ENCODE data around the gene SCRN3. TPM values are rescaled to one million over a fixed set of nuclear protein-coding genes. Genes with fewer than 3 reads are reported as not detected.
"Not testable (repeated sequence)": the region's sequence is repeated elsewhere in the genome, so short reads cannot be mapped to it uniquely, and the experiment has no call there.

Gene SCRN3
- 14.1 and 18.9 TPM in 2 replicates for total RNA-seq

GRCh38 chr2:174395284-174395968, at the start of gene SCRN3:
TSS of gene SCRN3 (plus strand) at chr2:174395730. CDS start at chr2:174398284, 2,554 bp downstream.
- intact Hi-C loops (cut with micrococcal nuclease): loop anchor here (2.0 to 10.0 kb wide), 5 partner anchors 43 to 433 kb away; partner anchors contain the start of genes GPR155 and OLA1

GRCh38 chr2:174350018-174350417, 45.5 kb upstream of the SCRN3 start:
- intact Hi-C loops (cut with micrococcal nuclease): no loop called here

GRCh38 chr2:174350593-174351181, 44.8 kb upstream of the SCRN3 start:
- intact Hi-C loops (cut with micrococcal nuclease): no loop called here

- intact Hi-C loops (cut with micrococcal nuclease): loop anchor here (2.0 kb wide), 1 partner anchor 42 kb away; the partner anchor contains the start of gene SCRN3
Observed at GRCh38 chr2:174353004-174353403, 42.5 kb upstream of the SCRN3 start.

- intact Hi-C loops (cut with micrococcal nuclease): no loop called here
Observed at GRCh38 chr2:174356347-174356746, 39.2 kb upstream of the SCRN3 start.

DNA sequence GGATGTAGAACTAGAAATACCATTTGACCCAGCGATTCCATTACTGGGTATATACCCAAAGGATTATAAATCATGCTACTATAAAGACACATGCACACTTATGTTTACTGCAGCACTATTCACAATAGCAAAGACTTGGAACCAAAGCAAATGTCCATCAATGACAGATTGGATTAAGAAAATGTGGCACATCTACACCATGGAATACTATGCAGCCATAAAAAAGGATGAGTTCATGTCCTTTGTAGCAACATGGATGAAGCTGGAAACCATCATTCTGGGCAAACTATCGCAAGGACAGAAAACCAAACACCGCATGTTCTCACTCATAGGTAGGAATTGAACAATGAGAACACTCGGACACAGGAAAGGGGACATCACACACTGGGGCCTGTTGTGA, 35.9 kb upstream of the SCRN3 start:
- intact Hi-C loops (cut with micrococcal nuclease): not testable (repeated sequence)

GRCh38 chr2:174362949-174363348, 32.6 kb upstream of the SCRN3 start:
- intact Hi-C loops (cut with micrococcal nuclease): no loop called here

DNA sequence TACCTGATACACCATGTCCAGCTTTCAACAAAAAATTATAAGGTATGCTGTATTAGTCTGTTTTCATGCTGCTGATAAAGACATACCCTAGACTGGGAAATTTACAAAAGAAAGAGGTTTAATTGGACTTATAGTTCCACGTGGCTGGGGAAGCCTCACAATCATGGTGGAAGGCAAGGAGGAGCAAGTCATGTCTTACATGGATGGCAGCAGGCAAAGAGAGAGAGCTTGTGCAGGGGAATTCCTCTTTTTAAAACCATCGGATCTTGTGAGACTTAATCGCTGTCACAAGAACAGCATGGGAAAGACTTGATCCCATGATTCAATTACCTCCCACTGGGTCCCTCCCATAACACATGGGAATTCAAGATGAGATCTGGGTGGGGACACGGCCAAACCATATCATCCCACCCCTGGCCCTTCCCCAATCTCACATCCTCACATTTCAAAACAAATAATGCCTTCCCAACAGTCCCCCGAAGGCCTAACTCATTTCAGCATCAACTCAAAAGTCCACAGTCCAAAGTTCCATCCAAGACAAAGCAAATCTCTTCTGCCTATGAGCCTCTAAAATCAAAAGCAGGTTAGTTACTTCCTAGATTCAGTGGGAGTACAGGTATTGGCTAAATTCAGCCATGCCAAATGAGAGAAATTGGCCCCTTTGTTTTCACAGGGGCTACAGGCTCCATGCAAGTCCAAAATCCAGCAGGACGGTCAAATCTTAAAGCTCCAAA, 31.9 kb upstream of the SCRN3 start:
- intact Hi-C loops (cut with micrococcal nuclease): not testable (repeated sequence)

GRCh38 chr2:174364628-174365027, 30.9 kb upstream of the SCRN3 start:
- intact Hi-C loops (cut with micrococcal nuclease): no loop called here

DNA sequence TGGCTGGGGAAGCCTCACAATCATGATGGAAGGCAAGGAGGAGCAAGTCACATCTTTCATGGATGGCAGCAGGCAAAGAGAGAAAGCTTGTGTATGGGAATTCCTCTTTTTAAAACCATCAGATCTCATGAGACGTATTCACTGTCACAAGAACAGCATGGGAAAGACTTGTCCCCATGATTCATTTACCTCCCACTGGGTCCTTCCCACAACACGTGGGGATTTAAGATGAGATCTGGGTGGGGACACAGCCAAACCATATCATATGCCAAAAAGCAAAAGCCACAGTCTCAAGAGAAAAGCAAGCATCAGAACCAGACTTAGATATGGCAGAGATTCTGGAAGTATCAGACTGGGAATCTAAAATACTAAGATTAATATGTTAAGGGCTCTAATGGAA, 30.0 kb upstream of the SCRN3 start:
- intact Hi-C loops (cut with micrococcal nuclease): no loop called here

DNA sequence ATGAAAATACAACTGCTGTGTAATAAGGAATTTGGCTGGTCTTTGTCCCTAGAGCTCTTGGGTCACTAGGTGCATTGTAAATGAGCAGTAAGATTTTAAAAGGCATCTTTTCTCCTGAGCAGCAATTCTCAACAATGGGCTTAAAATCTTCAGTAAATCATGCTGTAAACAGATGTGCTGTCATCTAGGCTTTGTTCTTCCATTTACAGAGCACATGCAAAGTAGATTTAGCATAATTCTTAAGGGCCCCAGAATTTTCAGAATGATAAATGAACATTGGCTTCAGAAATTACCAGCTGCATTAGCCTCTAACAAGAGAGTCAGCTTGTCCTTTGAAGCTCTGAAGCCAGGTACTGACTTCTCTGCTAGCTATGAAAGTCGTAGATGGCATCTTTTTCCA, 26.8 kb upstream of the SCRN3 start:
- intact Hi-C loops (cut with micrococcal nuclease): no loop called here

DNA sequence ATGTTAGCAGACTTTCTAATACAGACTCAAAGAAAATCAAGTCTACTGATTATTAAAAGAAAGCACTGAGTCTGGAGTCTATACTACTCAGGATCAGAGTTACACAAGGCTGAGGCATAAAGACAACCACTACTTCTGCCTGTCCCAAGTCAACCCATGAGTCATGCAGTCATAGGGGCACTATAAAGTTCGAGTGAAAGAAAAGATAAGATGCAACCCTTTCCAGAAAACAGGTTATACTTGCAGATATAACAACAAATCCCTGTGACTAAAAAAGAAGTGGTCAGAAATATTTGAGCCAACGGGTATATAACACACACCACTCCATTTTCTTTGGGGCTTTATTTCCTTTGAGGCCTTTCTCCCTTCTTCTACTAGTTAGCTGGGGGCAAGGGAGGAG, 18.6 kb upstream of the SCRN3 start:
- intact Hi-C loops (cut with micrococcal nuclease): no loop called here

GRCh38 chr2:174383796-174384195, 11.7 kb upstream of the SCRN3 start:
- intact Hi-C loops (cut with micrococcal nuclease): no loop called here

- intact Hi-C loops (cut with micrococcal nuclease): no loop called here
Observed at GRCh38 chr2:174385201-174385600, 10.3 kb upstream of the SCRN3 start.

DNA sequence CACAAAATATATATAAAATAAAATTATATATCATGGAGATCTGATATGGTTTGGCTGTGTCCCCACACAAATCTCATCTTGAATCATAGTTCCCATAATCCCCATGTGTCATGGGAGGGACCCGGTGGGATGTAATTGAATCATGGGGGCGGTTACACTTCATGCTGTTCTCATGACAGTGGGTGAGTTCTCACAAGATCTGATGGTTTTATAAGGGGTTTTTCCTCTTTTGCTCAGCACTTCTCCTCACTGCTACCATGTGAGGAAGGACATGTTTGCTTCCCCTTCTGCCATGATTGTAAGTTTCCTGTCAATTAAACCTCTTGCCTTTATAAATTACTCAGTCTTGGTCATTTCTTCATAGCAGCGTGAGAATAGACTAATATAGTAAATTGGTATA, 6.8 kb upstream of the SCRN3 start:
- intact Hi-C loops (cut with micrococcal nuclease): not testable (repeated sequence)

DNA sequence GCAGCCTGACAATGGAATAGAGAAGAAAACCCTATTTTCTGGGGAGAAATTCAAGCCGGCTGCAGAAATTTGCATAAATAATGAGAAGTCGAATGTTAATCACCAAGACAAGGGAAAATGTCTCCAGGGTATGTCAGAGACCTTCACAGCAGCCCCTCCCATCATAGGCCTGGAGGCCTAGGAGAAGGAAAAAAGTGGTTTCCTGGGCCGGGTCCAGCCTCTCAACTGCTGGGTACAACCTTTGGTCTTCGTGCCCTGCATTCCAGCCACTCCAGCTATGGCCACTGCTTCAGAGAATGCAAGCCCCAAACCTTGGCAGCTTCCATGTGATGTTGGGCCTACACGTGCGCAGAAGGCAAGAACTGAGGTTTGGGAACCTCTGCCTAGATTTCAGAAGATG, 6.0 kb upstream of the SCRN3 start:
- intact Hi-C loops (cut with micrococcal nuclease): no loop called here

DNA sequence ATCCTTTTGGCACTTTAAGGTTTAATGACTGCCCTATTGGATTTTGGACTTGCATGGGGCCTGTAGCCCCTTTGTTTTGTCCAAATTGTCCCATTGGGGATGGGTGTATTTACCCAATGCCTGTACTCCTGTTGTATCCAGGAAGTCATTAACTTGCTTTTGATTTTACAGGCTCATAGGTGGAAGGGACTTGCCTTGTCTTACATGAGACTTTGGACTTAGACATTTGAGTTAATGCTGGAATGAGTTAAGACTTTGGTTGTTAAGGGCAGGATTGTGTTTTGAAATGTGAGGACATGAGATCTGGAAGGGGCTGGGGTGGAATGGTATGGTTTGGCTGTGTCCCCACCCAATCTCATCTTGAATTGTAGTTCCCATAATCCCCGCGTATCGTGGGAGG, 5.2 kb upstream of the SCRN3 start:
- intact Hi-C loops (cut with micrococcal nuclease): loop anchor here (10.0 kb wide), 1 partner anchor 294 kb away; no protein-coding TSS in a partner anchor

- intact Hi-C loops (cut with micrococcal nuclease): loop anchor here (10.0 kb wide), 1 partner anchor 292 kb away; no protein-coding TSS in a partner anchor
Observed at GRCh38 chr2:174392706-174393105, 2.8 kb upstream of the SCRN3 start.

- intact Hi-C loops (cut with micrococcal nuclease): loop anchor here (2.0 to 10.0 kb wide), 5 partner anchors 43 to 434 kb away; partner anchors contain the start of genes GPR155 and OLA1
Observed at GRCh38 chr2:174395969-174396630, 570 bp downstream of the SCRN3 start.

DNA sequence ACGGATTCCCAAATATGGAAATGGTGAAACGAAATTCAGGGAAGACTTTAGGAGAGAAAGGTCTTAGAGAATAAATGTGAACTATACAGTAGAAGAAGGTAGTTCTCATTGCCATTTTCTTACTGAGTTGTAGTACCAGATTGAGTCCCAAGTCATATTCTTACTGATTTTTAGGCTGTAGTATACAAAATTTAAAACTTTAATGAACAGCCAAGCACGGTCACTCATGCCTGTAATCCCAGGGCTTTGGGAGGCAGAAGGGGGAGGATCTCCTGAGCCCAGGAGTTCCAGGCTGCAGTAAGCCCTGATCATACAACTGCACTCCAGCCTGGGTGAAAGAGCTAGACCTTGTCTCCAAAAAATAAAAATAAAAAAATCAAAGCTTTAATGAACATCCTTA, 2.2 kb downstream of the SCRN3 start:
- intact Hi-C loops (cut with micrococcal nuclease): loop anchor here (5.0 to 10.0 kb wide), 3 partner anchors 150 to 435 kb away; partner anchors contain the start of gene OLA1

DNA sequence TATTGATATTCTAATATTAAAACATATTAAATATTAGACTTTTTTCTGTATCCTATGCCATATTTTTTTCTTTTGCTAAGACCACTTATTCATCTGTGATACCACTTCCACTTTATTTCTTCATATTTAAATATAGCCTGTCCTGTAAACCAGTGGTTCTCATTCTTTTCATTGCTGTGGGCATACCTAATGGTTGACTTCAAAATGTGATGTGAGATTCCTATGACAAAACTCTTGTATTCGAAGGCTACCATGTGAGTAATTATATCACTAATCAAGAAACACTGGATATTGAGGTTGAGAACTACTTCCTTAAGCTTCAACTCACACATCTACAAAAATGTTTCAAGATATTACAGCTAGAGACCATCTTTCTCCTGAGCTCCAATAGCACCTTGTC, 3.6 kb downstream of the SCRN3 start:
- intact Hi-C loops (cut with micrococcal nuclease): loop anchor here (5.0 to 10.0 kb wide), 3 partner anchors 152 to 437 kb away; partner anchors contain the start of gene OLA1

Measured in T-helper 2 cell treated with Interferon-gamma antibody and Interleukin-4, amounts not matched to agents 100 ng/mL and 5 ng/mL, for 36 hours (primary cell).